ENCODE data around the gene UBE2B.
A peak's percentile ranks its signal among the peaks of the same experiment; 100 is the strongest.
"Not testable (repeated sequence)": the region's sequence is repeated elsewhere in the genome, so short reads cannot be mapped to it uniquely, and the experiment has no call there.

UBE2B gene

DNA sequence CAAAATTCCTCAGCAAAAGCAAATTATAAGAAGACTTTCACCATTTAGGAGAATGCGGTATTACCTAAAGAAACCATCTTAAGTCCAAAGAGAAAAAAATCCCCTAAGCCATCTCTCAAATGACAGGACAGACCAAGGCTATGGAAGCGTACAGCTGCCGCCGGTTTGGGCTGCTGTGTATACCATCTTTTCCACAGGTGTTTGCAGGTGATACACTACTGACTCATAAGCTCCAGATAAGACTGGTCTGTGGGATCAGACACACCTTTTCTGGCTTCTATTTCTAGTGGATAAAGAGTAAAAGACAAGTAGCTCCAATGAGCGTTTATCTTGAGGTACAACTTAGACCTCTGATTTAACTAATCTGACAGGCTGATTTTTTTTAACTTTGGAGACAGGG, 32.6 kb downstream of the UBE2B start:
- DNase-seq, result no peak

- DNase-seq, result no peak
Measured at GRCh38 chr5:134406390-134406789, 35.0 kb downstream of the UBE2B start.

- no peak for DNase-seq
Measured at GRCh38 chr5:134409321-134409720, 38.0 kb downstream of the UBE2B start.

GRCh38 chr5:134410822-134411221, 39.5 kb downstream of the UBE2B start:
- no peak for DNase-seq

DNA sequence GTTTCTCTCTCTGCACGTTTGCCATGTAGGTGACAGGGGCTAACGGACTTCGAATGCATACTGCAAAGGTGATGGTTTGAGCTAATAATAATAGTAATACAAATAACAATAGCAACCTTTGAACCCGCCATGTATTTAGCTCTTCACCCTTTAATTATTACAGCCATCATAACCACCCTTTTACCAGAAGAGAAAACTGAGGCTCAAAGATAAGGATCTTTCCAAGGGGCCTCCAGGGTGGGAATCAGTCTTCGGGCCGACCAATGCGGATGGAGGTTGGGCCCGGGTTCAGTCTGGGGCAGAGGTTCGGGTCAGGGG, 39.8 kb downstream of the UBE2B start:
- no peak for DNase-seq

GRCh38 chr5:134411546-134412266, 40.3 kb downstream of the UBE2B start, which contains the start of gene CDKN2AIPNL:
CDKN2AIPNL (minus strand) TSS chr5:134411881; CDS start chr5:134411854, 27 bp downstream.
- DNase-seq, result peak; percentile 93

- DNase-seq, result no peak
Measured at GRCh38 chr5:134413046-134413445, 41.7 kb downstream of the UBE2B start.

DNA sequence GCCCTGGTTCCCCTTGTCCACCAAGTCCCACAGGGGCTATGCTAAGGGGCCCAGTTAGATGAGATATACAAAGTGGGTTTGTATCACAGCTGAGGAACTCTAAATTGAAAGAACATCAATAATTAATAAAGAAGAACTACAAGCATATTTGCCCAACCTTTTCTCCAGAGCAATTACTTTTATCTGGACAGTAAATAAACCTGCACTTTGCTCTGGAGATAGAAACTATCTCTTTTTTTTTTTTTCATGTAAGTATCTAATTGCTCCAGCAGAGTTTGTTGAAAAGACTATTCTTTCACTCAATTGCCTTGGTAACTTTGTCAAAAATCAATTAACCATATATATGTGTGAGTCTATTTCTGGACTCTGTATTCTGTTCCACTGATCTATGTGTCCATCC, 46.3 kb downstream of the UBE2B start:
- DNase-seq, result no peak

DNA sequence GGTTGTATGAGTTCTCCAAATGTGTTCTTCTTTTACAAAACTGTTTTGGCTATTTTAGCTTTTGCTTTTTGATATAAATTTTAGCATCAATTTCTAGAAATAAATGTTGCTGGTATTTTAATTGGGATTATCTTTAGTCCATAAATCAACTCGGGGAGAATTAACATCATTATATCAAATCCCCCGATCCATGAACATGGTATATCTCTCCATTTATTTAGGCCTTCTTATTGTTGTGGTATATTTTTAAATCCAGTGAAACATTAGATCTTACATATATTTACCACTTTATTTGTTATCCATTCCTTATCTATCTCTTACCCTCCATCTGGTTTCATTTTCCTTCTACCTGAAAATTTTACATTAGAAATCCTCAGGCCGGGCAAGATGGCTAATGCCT, 47.6 kb downstream of the UBE2B start:
- DNase-seq, result no peak

GRCh38 chr5:134420343-134420742, 49.0 kb downstream of the UBE2B start:
- no peak for DNase-seq

- DNase-seq, result not testable (repeated sequence)
Measured at GRCh38 chr5:134421038-134421437, 49.7 kb downstream of the UBE2B start.

- no peak for DNase-seq
Measured at GRCh38 chr5:134422791-134423365, 51.5 kb downstream of the UBE2B start.

DNA sequence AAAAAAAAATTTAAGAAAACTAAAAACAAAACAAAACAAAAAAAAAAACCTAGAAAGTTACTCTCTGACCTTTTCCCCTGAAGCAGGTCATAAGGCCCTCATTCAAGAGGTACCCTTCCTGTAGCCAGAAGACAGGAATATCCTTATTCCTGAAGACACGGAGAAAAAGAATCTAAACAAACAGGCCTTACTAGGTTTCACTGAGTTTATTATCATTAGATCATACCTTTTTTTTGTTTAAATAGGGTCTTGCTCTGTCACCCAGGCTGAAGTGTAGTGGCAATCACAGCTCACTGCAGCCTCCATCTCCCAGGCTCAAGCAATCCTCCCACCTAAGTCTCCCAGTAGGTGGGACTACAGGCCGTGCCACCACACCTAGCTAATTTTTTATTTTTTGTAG, 52.0 kb downstream of the UBE2B start:
- no peak for DNase-seq

- no peak for DNase-seq
Measured at GRCh38 chr5:134426361-134426760, 55.0 kb downstream of the UBE2B start.

DNA sequence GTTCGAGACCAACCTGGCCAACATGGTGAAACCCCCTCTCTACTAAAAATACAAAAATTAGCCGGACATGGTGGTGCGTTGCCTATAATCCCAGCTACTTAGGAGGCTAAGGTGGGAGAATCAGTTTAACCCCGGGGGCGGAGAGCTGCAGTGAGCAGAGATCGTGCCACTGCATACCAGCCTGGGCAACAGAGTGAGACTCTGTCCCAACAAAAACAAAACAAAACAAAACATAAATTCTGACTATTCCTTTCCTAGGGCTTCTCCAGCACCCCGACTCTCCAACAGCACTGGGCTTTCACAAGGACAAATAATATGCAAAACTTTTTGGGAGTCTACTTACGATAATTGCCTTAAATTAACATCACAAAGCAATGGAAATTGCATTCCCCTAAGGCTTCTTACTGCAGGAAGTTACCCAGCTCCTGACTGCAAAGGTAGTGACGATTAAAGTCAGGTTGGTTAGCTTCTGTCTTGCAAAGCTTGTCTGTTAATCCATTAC, 56.2 kb downstream of the UBE2B start:
- DNase-seq, result no peak

GRCh38 chr5:134430001-134430569, 58.7 kb downstream of the UBE2B start:
- no peak for DNase-seq

GRCh38 chr5:134432174-134432573, 60.8 kb downstream of the UBE2B start:
- no peak for DNase-seq

DNA sequence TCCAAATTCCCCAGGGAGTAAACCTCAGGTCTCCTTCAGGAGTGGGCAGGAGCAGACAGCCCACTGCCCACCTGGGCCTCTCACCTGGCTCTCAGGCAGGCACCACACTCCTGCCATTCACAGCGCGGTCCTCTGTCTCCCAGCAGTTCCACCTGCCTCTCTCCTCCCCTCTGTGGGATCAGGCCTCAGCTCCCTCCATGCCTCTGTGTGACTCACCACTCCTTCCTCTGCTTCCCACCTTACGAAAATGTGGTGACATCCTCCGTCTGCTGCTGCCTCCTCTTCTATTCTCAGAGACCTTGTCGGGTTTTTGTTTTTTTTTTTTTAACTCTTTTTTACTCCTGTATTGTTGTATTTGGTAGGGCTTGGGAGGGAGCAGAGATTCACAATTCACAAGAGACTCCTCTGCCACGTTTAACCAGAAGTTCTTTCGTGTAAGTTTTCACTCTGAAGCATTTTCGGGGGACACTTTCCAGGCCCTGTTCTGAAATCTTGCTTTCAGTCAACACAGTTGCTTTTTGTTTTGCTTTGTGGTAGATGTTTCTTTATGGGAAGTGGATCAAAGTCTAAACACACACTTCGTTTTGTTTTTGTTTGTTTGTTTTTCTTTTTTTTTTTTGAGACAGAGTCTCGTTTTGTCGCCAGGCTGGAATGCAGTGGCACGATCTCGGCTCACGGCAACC, 61.4 kb downstream of the UBE2B start:
- peak; percentile 91 for DNase-seq

GRCh38 chr5:134435560-134435959, 64.2 kb downstream of the UBE2B start:
- DNase-seq, result peak; percentile 87

DNA sequence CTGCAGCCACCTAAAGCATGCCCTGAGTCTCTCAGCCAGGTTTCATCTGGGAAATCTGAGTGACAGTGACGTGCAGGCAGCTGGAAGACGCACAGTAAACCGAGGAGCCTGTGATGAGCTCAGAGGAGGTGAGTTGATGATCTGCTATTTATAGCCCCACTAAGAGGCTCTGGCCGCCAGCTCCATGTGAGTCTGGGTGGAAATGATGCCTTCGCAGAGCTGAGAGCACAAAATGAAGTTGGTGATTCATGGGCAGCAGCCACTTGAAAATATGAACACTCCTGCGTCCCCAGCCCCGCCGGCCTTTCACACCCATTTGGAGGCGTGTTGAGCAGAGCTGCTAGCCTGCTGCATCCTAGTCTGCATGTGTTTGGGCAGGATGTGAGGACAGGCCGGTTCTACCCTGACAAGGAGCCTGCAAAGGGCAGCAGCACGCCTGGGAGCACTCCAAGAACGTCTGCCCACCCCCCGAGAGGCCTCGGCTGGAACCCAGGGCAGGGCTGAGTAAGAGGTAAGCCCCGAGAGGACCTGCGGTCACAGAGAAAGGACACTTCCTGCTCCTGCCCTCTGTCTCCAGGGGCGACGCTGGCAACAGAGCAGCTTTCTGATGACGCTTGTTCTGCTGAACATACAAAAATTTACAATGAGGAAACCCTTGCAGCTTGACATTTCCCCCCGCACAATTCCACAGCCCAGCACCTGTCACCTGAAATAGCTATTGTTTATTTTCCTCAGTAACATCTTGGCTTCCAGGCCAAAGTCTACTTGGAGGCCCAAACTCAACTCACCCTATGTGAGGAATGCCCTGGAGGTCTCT, 65.4 kb downstream of the UBE2B start:
- DNase-seq, result peak; percentile 89

- DNase-seq, result no peak
Measured at GRCh38 chr5:134437340-134437846, 66.0 kb downstream of the UBE2B start.

GRCh38 chr5:134437847-134438581, 66.6 kb downstream of the UBE2B start:
- DNase-seq, result no peak

Data from islet precursor cell (in vitro differentiated cells).